Vagina (tissue), 2 donors: ENCODE measurements around the gene PPFIA1.

Experiments
- CTCF ChIP-seq, 3 experiments: fragments of 450-650 bp in 2 of 3; fragments of 200-600 bp in 1 of 3; sonication (generic) in 1 of 3; IDR thresholded peaks; one replicate each; pipeline ENCODE4 v1.5.1; 2017 to 2019; ENCODE audit warnings: antibody characterized with exemption in 3 of 3, mild to moderate bottlenecking in 2 of 3, moderate library complexity in 2 of 3
- POLR2AphosphoS5 ChIP-seq, 2 donors: sonication (generic); formaldehyde crosslinking; IDR thresholded peaks; one replicate each; pipeline ENCODE4 v1.9.0; 2017; ENCODE audit warnings: antibody characterized with exemption in 2 of 2, mild to moderate bottlenecking in 2 of 2, low read depth in 1 of 2; ENCODE audit not compliant: insufficient read depth in 1 of 2

GRCh38 chr11:70433526-70433925 lies 163.0 kb downstream of the PPFIA1 start:
- TF ChIP-seq CTCF (IDR thresholded peaks at IDR 0.05), result no peak
- no peak for TF ChIP-seq POLR2AphosphoS5 (IDR thresholded peaks at IDR 0.05; ENCODE audit: insufficient read depth in 1 of 2, low read depth in 1 of 2)
